Cardiac fibroblast (primary cell): Measurements from ENCODE around the gene EPHA5.
"Not testable (repeated sequence)": the region's sequence is repeated elsewhere in the genome, so short reads cannot be mapped to it uniquely, and the experiment has no call there.

ENCODE experiments used
- DNase-seq, 2 donors: peaks; one replicate each; pipeline versions ENCODE4 v3.0.0 to v3.0.0-alpha.2; 2010; ENCODE audit warnings: low read depth in 2 of 2
- H3K4me3 ChIP-seq, 2 donors: replicated peaks in 1 of 2; 1 replicate in 1 of 2; 2 replicates in 1 of 2; pipeline ENCODE4 v1.5.1; 2011; ENCODE audit warnings: low read depth in 2 of 2, low read length in 2 of 2, mild to moderate bottlenecking in 2 of 2, moderate library complexity in 1 of 2
- CTCF ChIP-seq: IDR thresholded peaks from one replicate; pipeline ENCODE4 v1.5.1; 2011; ENCODE audit warnings: low read depth, mild to moderate bottlenecking, low read length, inconsistent platforms

EPHA5 gene

GRCh38 chr4:65340382-65341109 lies 329.7 kb downstream of the EPHA5 start:
- H3K4me3 ChIP-seq, result no peak overlapping the region
- no peak for TF ChIP-seq CTCF
- no peak for DNase-seq

GRCh38 chr4:65337371-65337770 lies 332.9 kb downstream of the EPHA5 start:
- no peak overlapping the region for H3K4me3 ChIP-seq
- no peak for TF ChIP-seq CTCF
- no peak for DNase-seq

GRCh38 chr4:65336465-65336864 lies 333.8 kb downstream of the EPHA5 start:
- H3K4me3 ChIP-seq, result no peak overlapping the region
- no peak for DNase-seq
- TF ChIP-seq CTCF, result no peak

GRCh38 chr4:65316534-65316933 lies 353.8 kb downstream of the EPHA5 start:
- H3K4me3 ChIP-seq, result no peak overlapping the region
- no peak for DNase-seq
- TF ChIP-seq CTCF, result no peak

- TF ChIP-seq CTCF, result no peak
- DNase-seq, result no peak
- H3K4me3 ChIP-seq, result no peak overlapping the region
Measured at GRCh38 chr4:65311120-65311519, 359.2 kb downstream of the EPHA5 start.

- H3K4me3 ChIP-seq, result no peak overlapping the region
- no peak for DNase-seq
- TF ChIP-seq CTCF, result no peak
Measured at GRCh38 chr4:65310586-65310985, 359.7 kb downstream of the EPHA5 start.

GRCh38 chr4:65308626-65309025 lies 361.7 kb downstream of the EPHA5 start:
- H3K4me3 ChIP-seq, DNase-seq: not testable (repeated sequence)
